GM12801 (cell line): ENCODE measurements around the gene PPIL6.

ENCODE experiments used
- CTCF ChIP-seq: IDR thresholded peaks from one replicate; pipeline ENCODE4 v1.5.1; 2011; ENCODE audit warnings: control low read depth; ENCODE audit not compliant: insufficient read length; ENCODE audit errors: extremely low read depth

Gene PPIL6

GRCh38 chr6:109446072-109446471 is 5.6 kb upstream of the PPIL6 start:
- TF ChIP-seq CTCF = no peak

GRCh38 chr6:109445382-109445781 is 5.0 kb upstream of the PPIL6 start:
- TF ChIP-seq CTCF = no peak

DNA sequence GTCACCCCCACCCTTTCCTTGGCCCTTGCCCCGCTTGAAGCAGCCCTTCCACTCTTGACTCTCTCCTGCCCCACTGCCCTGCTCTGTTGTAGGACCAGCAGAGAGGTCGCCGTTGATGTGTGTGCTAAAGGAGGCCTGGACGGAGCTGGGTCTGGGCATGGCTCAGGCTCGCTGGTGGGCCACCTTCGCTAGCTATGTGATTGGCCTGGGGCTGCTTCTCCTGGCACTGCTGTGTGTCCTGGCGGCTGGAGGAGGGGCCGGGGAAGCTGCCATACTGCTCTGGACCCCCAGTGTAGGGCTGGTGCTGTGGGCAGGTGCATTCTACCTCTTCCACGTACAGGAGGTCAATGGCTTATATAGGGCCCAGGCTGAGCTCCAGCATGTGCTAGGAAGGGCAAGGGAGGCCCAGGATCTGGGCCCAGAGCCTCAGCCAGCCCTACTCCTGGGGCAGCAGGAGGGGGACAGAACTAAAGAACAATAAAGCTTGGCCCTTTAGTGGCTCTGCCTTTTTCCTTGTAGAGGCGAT is 3.1 kb upstream of the PPIL6 start:
- TF ChIP-seq CTCF = no peak

DNA sequence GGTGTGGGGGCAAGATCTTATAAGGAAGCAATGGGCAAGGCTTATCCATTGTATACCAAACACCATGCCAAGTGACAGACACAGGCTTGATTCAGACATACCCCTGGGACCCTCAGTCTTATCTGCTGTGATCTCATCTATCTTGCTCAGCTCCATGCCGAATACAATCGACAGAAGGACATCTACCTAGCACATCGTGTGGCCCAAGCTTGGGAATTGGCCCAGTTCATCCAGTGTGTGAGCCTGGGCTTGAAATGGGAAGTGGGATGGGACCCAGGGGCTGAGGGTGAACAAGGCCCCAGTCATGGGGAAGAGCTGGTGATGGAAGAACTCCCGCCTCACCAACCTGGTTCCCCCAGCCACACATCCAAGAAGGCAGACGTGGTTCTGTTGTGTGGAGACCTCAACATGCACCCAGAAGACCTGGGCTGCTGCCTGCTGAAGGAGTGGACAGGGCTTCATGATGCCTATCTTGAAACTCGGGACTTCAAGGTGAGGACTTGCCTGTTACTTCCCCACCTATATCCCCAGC is 2.0 kb upstream of the PPIL6 start:
- no peak for TF ChIP-seq CTCF

DNA sequence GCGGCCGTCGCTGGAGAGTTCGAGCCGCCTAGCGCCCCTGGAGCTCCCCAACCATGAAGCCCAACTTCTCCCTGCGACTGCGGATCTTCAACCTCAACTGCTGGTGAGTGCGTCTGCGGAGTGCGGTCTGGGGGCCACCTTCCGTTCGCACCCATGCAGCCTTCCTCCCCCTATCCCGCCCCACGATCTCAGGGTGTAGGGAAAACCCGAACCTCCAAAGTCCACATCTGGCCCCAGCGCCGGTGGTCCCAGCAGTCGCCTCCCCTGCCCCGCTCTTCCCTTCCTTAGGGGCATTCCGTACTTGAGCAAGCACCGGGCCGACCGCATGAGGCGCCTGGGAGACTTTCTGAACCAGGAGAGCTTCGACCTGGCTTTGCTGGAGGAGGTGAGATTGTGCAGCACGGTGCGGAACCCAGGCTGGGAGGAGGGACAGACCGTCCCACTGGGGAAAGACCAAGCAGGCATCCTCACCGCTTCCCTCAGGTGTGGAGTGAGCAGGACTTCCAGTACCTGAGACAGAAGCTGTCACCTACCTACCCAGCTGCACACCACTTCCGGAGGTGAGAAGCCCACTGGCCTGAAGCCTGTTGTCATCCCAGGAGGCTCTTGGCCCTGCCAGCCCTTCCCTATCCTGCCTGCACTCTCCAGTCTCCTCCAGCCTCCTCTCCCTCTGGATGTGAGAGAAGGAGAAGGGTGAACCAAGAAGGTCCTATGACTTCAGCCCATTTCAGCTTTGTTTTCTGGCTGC is 815 bp upstream of the PPIL6 start:
- no peak for TF ChIP-seq CTCF

DNA sequence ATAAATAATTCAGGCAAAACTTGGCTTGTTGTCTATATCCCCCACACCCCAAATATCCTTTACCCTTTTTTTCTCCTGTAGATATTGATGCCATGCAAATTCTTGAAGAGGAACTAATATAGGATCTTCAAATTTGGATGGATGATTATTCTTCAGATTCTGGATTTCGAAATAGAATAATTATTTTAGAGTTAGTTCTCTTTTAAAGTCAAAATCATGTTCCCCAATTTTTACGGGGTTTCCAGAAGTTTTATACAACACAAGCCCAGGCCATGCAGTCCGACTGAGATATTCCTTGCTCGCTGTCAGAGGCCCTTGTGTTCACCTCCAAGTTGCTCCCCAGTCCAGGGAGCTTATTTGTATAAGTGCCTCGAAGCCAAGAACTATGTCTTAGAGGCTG is 4.4 kb downstream of the PPIL6 start:
- TF ChIP-seq CTCF = no peak

DNA sequence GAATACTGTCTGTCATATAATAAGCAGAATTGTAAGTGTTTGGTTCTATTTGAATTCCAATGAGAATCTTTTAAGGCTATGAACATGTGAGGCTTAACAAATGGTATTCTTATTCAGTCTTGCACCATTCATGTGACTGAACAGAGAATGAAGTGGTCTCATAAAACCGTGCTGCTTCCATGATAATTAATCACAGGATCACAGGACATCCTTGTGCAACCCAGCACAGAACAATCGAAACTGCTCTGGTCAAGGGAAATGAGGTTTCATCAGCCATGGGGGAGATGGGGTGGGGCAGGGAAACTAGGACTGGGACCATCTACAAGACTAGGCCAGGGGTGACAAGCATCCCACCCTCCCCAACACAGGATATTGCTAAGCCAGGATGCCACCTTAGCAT is 6.0 kb downstream of the PPIL6 start:
- no peak for TF ChIP-seq CTCF
